ENCODE measurements around the gene RANBP1.

- TF ChIP-seq EZH2phosphoT487 (IDR thresholded peaks at IDR 0.05; ENCODE audit: insufficient read depth, low read depth) (no peak), EZH2 (IDR thresholded peaks at IDR 0.05; ENCODE audit: insufficient read depth, poor library complexity, severe bottlenecking) (no peak)
Measured at GRCh38 chr22:20102203-20102780, 13.6 kb upstream of the RANBP1 start.
